ENCODE measurements around the gene RASSF7. TPM values are rescaled to one million over a fixed set of nuclear protein-coding genes. Genes with fewer than 3 reads are reported as not detected.

The RASSF7 gene
- polyA plus RNA-seq, 1 donor from 2014 or later: 37.1 TPM

- peaks cover 30% of the 10 kb centered on the region for H3K79me2 ChIP-seq (replicated peaks; ENCODE audit: insufficient read depth, low read length)
- peak overlapping the region; percentile 70 for H3K27ac ChIP-seq (ENCODE audit: low read length)
- H3K9me3 ChIP-seq (ENCODE audit: low read length): no peaks in the 10 kb centered on the region
- H3F3A ChIP-seq (ENCODE audit: insufficient read depth, low read length, poor library complexity, severe bottlenecking): no peaks in the 10 kb centered on the region
- no peak overlapping the region for H2AFZ ChIP-seq (ENCODE audit: low read depth, low read length)
- H3K9ac ChIP-seq (ENCODE audit: low read length): peak overlapping the region; percentile 77
- no peaks in the 10 kb centered on the region for H3K36me3 ChIP-seq (ENCODE audit: insufficient read depth, low read length)
- H4K20me1 ChIP-seq (ENCODE audit: insufficient read depth): peaks cover 12% of the 10 kb centered on the region
- no peaks in the 10 kb centered on the region for H3K27me3 ChIP-seq (ENCODE audit: insufficient read depth, low read depth, low read length)
- peak overlapping the region; percentile 95 for H3K4me3 ChIP-seq (ENCODE audit: low read length)
- H3K4me2 ChIP-seq (ENCODE audit: low read length): peak overlapping the region; percentile 44
- H3K9me2 ChIP-seq (ENCODE audit: insufficient read depth, low read length): no peaks in the 10 kb centered on the region
- TF ChIP-seq EZH2 (IDR thresholded peaks at IDR 0.05; ENCODE audit: borderline replicate concordance, insufficient read depth, low read length, poor library complexity, severe bottlenecking) (no peak), RAD21 (conservative IDR thresholded peaks at IDR 0.05) (no peak), POLR2AphosphoS5 (IDR thresholded peaks at IDR 0.05) (no peak), SMC3 (conservative IDR thresholded peaks at IDR 0.05; ENCODE audit: poor library complexity) (no peak), REST (IDR thresholded peaks at IDR 0.05; ENCODE audit: borderline replicate concordance) (no peak), TAF1 (IDR thresholded peaks at IDR 0.05; ENCODE audit: low read depth) (no peak), EP300 (conservative IDR thresholded peaks at IDR 0.05; ENCODE audit: poor library complexity, severe bottlenecking) (no peak), MXI1 (conservative IDR thresholded peaks at IDR 0.05; ENCODE audit: poor library complexity, severe bottlenecking) (no peak), CTCF (IDR thresholded peaks at IDR 0.05; ENCODE audit: poor library complexity, severe bottlenecking) (no peak)
Measured at GRCh38 chr11:574632-575312, 14.0 kb downstream of the RASSF7 start.

- Histone ChIP-seq H3K36me3 (ENCODE audit: insufficient read depth, low read length) (no peaks in the 10 kb centered on the region), H3K9ac (ENCODE audit: low read length) (peak overlapping the region; percentile 77), H3K4me3 (ENCODE audit: low read length) (peak overlapping the region; percentile 95), H3K27me3 (ENCODE audit: insufficient read depth, low read depth, low read length) (no peaks in the 10 kb centered on the region), H3K27ac (ENCODE audit: low read length) (peak overlapping the region; percentile 70), H3K4me2 (ENCODE audit: low read length) (peak overlapping the region; percentile 44), H4K20me1 (ENCODE audit: insufficient read depth) (peaks cover 16% of the 10 kb centered on the region), H3K9me2 (ENCODE audit: insufficient read depth, low read length) (no peaks in the 10 kb centered on the region), H3F3A (ENCODE audit: insufficient read depth, low read length, poor library complexity, severe bottlenecking) (no peaks in the 10 kb centered on the region), H2AFZ (ENCODE audit: low read depth, low read length) (peak overlapping the region; percentile 60), H3K79me2 (replicated peaks; ENCODE audit: insufficient read depth, low read length) (peaks cover 37% of the 10 kb centered on the region), H3K9me3 (ENCODE audit: low read length) (no peaks in the 10 kb centered on the region)
- no peak for TF ChIP-seq TAF1 (IDR thresholded peaks at IDR 0.05; ENCODE audit: low read depth)
- peak; percentile 45 for TF ChIP-seq SMC3 (conservative IDR thresholded peaks at IDR 0.05; ENCODE audit: poor library complexity)
- TF ChIP-seq CTCF (IDR thresholded peaks at IDR 0.05; ENCODE audit: poor library complexity, severe bottlenecking): peak; percentile 12
- TF ChIP-seq EZH2 (IDR thresholded peaks at IDR 0.05; ENCODE audit: borderline replicate concordance, insufficient read depth, low read length, poor library complexity, severe bottlenecking): no peak
- peak; percentile 34 for TF ChIP-seq EP300 (conservative IDR thresholded peaks at IDR 0.05; ENCODE audit: poor library complexity, severe bottlenecking)
- peak; percentile 54 for TF ChIP-seq MXI1 (conservative IDR thresholded peaks at IDR 0.05; ENCODE audit: poor library complexity, severe bottlenecking)
- TF ChIP-seq REST (IDR thresholded peaks at IDR 0.05; ENCODE audit: borderline replicate concordance): no peak
- TF ChIP-seq POLR2AphosphoS5 (IDR thresholded peaks at IDR 0.05): peak; percentile 57
- peak; percentile 15 for TF ChIP-seq RAD21 (conservative IDR thresholded peaks at IDR 0.05)
Measured at GRCh38 chr11:575313-575995, 14.7 kb downstream of the RASSF7 start.
